HCT116 (cell line): Measurements from ENCODE around the gene TDO2. TPM values are rescaled to one million over a fixed set of nuclear protein-coding genes. Genes with fewer than 3 reads are reported as not detected.

ENCODE experiments used
- ATAC-seq: fragments of 200-7000 bp; cut with Tn5 transposase; 2 replicates; pipeline ENCODE4 v1.9.1; 2020; ENCODE audit warnings: mild to moderate bottlenecking, moderate library complexity
- BruUV-seq: library from RNA; stranded (reverse); fragments of 400-500 nt; replicated peaks from 2 replicates; lab custom pipeline; 2021; lab: Mats Ljungman, UMichigan
- CTCF ChIA-PET: fragments of 300-600 bp; sonication (Branson Sonifier 250); formaldehyde crosslinking; loops from one replicate; lab custom pipeline; 2021; ENCODE audit warnings: antibody characterized with exemption; lab: Charles Lee
- POLR2A ChIA-PET: fragments of 300-600, 350-600 bp; sonication (Branson Sonifier 250); formaldehyde crosslinking; loops from one replicate; lab custom pipeline; 2021; ENCODE audit warnings: antibody characterized with exemption; lab: Charles Lee
- RAD21 ChIA-PET, 2 experiments: fragments of 300-600 bp; sonication (Branson Sonifier 250); formaldehyde crosslinking; loops; one replicate each; lab custom pipeline; 2023; ENCODE audit warnings: low total read pairs in 2 of 2; ENCODE audit not compliant: uncharacterized antibody in 2 of 2, unreplicated experiment in 2 of 2, low non-redundant PET in 1 of 2; lab: Charles Lee
- DNase-seq: peaks from one replicate; pipeline ENCODE4 v3.0.0-alpha.2; 2010; ENCODE audit warnings: low read depth, low spot score
- H2AFZ ChIP-seq: fragments of 200-600 bp; shearing (Covaris generic), sonication (generic); 2 replicates; pipeline ENCODE4 v1.6.1; 2017; ENCODE audit warnings: low read depth, mixed run types, mixed read lengths, antibody characterized with exemption, low read length; ENCODE audit not compliant: poor library complexity, severe bottlenecking
- H3K27ac ChIP-seq: 2 replicates; pipeline ENCODE4 v1.5.1; 2012; ENCODE audit warnings: low read depth, low read length
- H3K27me3 ChIP-seq: fragments of 200-600 bp; sonication (generic); 2 replicates; pipeline ENCODE4 v1.6.1; 2016; ENCODE audit warnings: mixed run types, low read length, mixed read lengths; ENCODE audit not compliant: insufficient read depth
- H3K36me3 ChIP-seq, 2 experiments: fragments of 200-500 bp in 1 of 2; fragments of 200-600 bp in 1 of 2; sonication (Bioruptor generic) in 1 of 2; sonication (generic) in 1 of 2; 2 replicates each; pipeline versions ENCODE4 v1.5.1 to v1.6.1; 2014 to 2016; ENCODE audit warnings: low read length in 2 of 2, inconsistent platforms in 1 of 2, mixed read lengths in 1 of 2, mixed run types in 1 of 2; ENCODE audit not compliant: insufficient read depth in 2 of 2, control insufficient read depth in 1 of 2
- H3K4me1 ChIP-seq, 2 experiments: fragments of 200-600 bp in 1 of 2; sonication (generic) in 1 of 2; 2 replicates each; pipeline versions ENCODE4 v1.5.1 to v1.6.1; 2012 to 2017; ENCODE audit warnings: low read length in 2 of 2, inconsistent platforms in 1 of 2, mild to moderate bottlenecking in 1 of 2, mixed read lengths in 1 of 2, mixed run types in 1 of 2, moderate library complexity in 1 of 2; ENCODE audit not compliant: insufficient read depth in 2 of 2, control insufficient read depth in 1 of 2
- H3K4me2 ChIP-seq: fragments of 200-600 bp; sonication (generic); 2 replicates; pipeline ENCODE4 v1.6.1; 2017; ENCODE audit warnings: mixed run types, low read length, mixed read lengths
- H3K4me3 ChIP-seq, 2 experiments: fragments of 200-600 bp in 1 of 2; sonication (generic) in 1 of 2; replicated peaks in 1 of 2; 2 replicates each; pipeline ENCODE4 v1.5.1; 2011 to 2016; ENCODE audit warnings: low read length in 2 of 2, control low read depth in 1 of 2, low read depth in 1 of 2, mild to moderate bottlenecking in 1 of 2, mixed read lengths in 1 of 2, mixed run types in 1 of 2
- H3K79me2 ChIP-seq: fragments of 200-600 bp; sonication (generic); 2 replicates; pipeline ENCODE4 v1.6.1; 2017; ENCODE audit warnings: mild to moderate bottlenecking, mixed run types, low read length, moderate library complexity, mixed read lengths; ENCODE audit not compliant: insufficient read depth
- H3K9ac ChIP-seq: fragments of 200-600 bp; sonication (generic); 2 replicates; pipeline ENCODE4 v1.6.1; 2016; ENCODE audit warnings: low read length, mixed read lengths
- H3K9me2 ChIP-seq: fragments of 200-600 bp; sonication (generic), shearing (Covaris generic); 2 replicates; pipeline ENCODE4 v1.6.1; 2017; ENCODE audit warnings: mixed run types, mild to moderate bottlenecking, moderate library complexity; ENCODE audit not compliant: insufficient read depth
- H3K9me3 ChIP-seq, 2 experiments: fragments of 200-500 bp in 1 of 2; fragments of 200-600 bp in 1 of 2; sonication (Bioruptor generic) in 1 of 2; sonication (generic) in 1 of 2; 2 replicates each; pipeline ENCODE4 v1.6.1; 2014 to 2017; ENCODE audit warnings: low read length in 2 of 2, mixed read lengths in 2 of 2, inconsistent platforms in 1 of 2, low read depth in 1 of 2, mild to moderate bottlenecking in 1 of 2, mixed run types in 1 of 2, moderate library complexity in 1 of 2; ENCODE audit not compliant: control insufficient read depth in 1 of 2, insufficient read depth in 1 of 2
- H4K20me1 ChIP-seq: fragments of 200-600 bp; sonication (generic), shearing (Covaris generic); 2 replicates; pipeline ENCODE4 v1.6.1; 2017; ENCODE audit warnings: mixed run types, mild to moderate bottlenecking, moderate library complexity; ENCODE audit not compliant: insufficient read depth
- EZH2phosphoT487 ChIP-seq: fragments of 200-600 bp; IDR thresholded peaks from 2 replicates; pipeline ENCODE4 v1.6.1; 2018; ENCODE audit warnings: antibody characterized with exemption, borderline replicate concordance
- FOSL1 ChIP-seq: IDR thresholded peaks from 2 replicates; pipeline ENCODE4 v1.6.1; 2012; ENCODE audit warnings: low read depth
- REST ChIP-seq: IDR thresholded peaks from 2 replicates; pipeline ENCODE4 v1.6.1; 2012; ENCODE audit warnings: low read depth
- SRF ChIP-seq: IDR thresholded peaks from 2 replicates; pipeline ENCODE4 v1.6.1; 2012; ENCODE audit warnings: low read depth
- ZFX ChIP-seq: fragments of 450-650 bp; IDR thresholded peaks from 2 replicates; pipeline ENCODE4 v1.6.1; 2017
- intact Hi-C: fragments of 100-400 bp; cut with micrococcal nuclease; formaldehyde crosslinking; loops from 2 replicates; pipeline ENCODE4 v1.10.0; 2022
- total RNA-seq: library from RNA; stranded (reverse); gene quantifications from one replicate; pipeline ENCODE4 v1.2.1, GENCODE V29; 2021; ENCODE audit not compliant: unreplicated experiment
- TF ChIP-seq, protein P1 (sequence below), 3 experiments: fragments of 200-600 bp in 1 of 3; sonication (generic) in 1 of 3; IDR thresholded peaks in 2 of 3; conservative IDR thresholded peaks in 1 of 3; 2 replicates each; pipeline ENCODE4 v1.5.1; 2012 to 2017; ENCODE audit warnings: low read depth in 2 of 3, low read length in 2 of 3, antibody characterized with exemption in 1 of 3, borderline replicate concordance in 1 of 3, control low read depth in 1 of 3, mild to moderate bottlenecking in 1 of 3, mixed read lengths in 1 of 3, mixed run types in 1 of 3, moderate library complexity in 1 of 3; ENCODE audit not compliant: insufficient read depth in 1 of 3
- TF ChIP-seq, protein P2 (sequence below): IDR thresholded peaks from 2 replicates; pipeline ENCODE4 v1.6.1; 2011; ENCODE audit warnings: mild to moderate bottlenecking, low read length, moderate library complexity; ENCODE audit not compliant: insufficient replicate concordance; ENCODE audit errors: extremely low read depth
- TF ChIP-seq, protein P3 (sequence below): IDR thresholded peaks from 2 replicates; pipeline ENCODE4 v1.6.1; 2012

TDO2 gene
- total RNA-seq, 1 experiment from 2014 or later = 0.27 TPM

GRCh38 chr4:155908187-155909139, 5.0 kb downstream of the TDO2 start:
- DNase-seq = no peak
- Histone ChIP-seq H3K79me2 (no peaks in the 10 kb centered on the region), H3K9ac (no peak overlapping the region), H2AFZ (no peak overlapping the region), H3K27ac (no peak overlapping the region), H3K9me3 (no peaks in the 10 kb centered on the region), H3K4me1 (no peaks in the 10 kb centered on the region), H3K4me3 (no peak overlapping the region), H3K9me2 (no peaks in the 10 kb centered on the region; the same call in 1 of the 2 replicates), H3K4me2 (no peak overlapping the region), H3K36me3 (no peaks in the 10 kb centered on the region), H3K27me3 (no peaks in the 10 kb centered on the region), H4K20me1 (no peaks in the 10 kb centered on the region; the same call in 1 of the 2 replicates)
- TF ChIP-seq FOSL1 = no peak
- TF ChIP-seq REST = no peak
- TF ChIP-seq ZFX = no peak
- TF ChIP-seq, protein P1, sequence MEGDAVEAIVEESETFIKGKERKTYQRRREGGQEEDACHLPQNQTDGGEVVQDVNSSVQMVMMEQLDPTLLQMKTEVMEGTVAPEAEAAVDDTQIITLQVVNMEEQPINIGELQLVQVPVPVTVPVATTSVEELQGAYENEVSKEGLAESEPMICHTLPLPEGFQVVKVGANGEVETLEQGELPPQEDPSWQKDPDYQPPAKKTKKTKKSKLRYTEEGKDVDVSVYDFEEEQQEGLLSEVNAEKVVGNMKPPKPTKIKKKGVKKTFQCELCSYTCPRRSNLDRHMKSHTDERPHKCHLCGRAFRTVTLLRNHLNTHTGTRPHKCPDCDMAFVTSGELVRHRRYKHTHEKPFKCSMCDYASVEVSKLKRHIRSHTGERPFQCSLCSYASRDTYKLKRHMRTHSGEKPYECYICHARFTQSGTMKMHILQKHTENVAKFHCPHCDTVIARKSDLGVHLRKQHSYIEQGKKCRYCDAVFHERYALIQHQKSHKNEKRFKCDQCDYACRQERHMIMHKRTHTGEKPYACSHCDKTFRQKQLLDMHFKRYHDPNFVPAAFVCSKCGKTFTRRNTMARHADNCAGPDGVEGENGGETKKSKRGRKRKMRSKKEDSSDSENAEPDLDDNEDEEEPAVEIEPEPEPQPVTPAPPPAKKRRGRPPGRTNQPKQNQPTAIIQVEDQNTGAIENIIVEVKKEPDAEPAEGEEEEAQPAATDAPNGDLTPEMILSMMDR (IDR thresholded peaks at IDR 0.05 in 2 of 3, conservative IDR thresholded peaks at IDR 0.05 in 1 of 3; ENCODE audit: borderline replicate concordance in 1 of 3, insufficient read depth in 1 of 3, low read depth in 2 of 3, low read length in 2 of 3) = no peak
- TF ChIP-seq, protein P2, sequence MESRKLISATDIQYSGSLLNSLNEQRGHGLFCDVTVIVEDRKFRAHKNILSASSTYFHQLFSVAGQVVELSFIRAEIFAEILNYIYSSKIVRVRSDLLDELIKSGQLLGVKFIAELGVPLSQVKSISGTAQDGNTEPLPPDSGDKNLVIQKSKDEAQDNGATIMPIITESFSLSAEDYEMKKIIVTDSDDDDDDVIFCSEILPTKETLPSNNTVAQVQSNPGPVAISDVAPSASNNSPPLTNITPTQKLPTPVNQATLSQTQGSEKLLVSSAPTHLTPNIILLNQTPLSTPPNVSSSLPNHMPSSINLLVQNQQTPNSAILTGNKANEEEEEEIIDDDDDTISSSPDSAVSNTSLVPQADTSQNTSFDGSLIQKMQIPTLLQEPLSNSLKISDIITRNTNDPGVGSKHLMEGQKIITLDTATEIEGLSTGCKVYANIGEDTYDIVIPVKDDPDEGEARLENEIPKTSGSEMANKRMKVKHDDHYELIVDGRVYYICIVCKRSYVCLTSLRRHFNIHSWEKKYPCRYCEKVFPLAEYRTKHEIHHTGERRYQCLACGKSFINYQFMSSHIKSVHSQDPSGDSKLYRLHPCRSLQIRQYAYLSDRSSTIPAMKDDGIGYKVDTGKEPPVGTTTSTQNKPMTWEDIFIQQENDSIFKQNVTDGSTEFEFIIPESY = no peak
- no peak for TF ChIP-seq EZH2phosphoT487
- no peak for TF ChIP-seq SRF
- TF ChIP-seq, protein P3, sequence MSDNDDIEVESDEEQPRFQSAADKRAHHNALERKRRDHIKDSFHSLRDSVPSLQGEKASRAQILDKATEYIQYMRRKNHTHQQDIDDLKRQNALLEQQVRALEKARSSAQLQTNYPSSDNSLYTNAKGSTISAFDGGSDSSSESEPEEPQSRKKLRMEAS = no peak
- CTCF ChIA-PET = no interaction called here
- POLR2A ChIA-PET = no interaction called here
- intact Hi-C loops = no loop called here
- BruUV-seq = no TSS peak
- no peak for ATAC-seq
- RAD21 ChIA-PET = no interaction called here
